ENCODE data around the gene PLA2G12A.

Gene PLA2G12A

GRCh38 chr4:109729718-109730618 is at the start of gene PLA2G12A:
PLA2G12A (minus strand) TSS chr4:109730070; CDS start chr4:109729809, 261 bp downstream.
- peak; percentile 56 for DNase-seq (ENCODE audit: low read depth)

GRCh38 chr4:109764789-109765402 is 35.0 kb upstream of the PLA2G12A start:
- DNase-seq (ENCODE audit: low read depth): no peak

- no peak for DNase-seq (ENCODE audit: low read depth)
These were observed 34.5 kb upstream of the PLA2G12A start for GRCh38 chr4:109764376-109764775.

GRCh38 chr4:109760682-109761081 is 30.8 kb upstream of the PLA2G12A start:
- DNase-seq (ENCODE audit: low read depth): no peak

- no peak for DNase-seq (ENCODE audit: low read depth)
These were observed 25.8 kb upstream of the PLA2G12A start for GRCh38 chr4:109755656-109756055.

GRCh38 chr4:109754093-109754857 is 24.4 kb upstream of the PLA2G12A start:
- no peak for DNase-seq (ENCODE audit: low read depth)

GRCh38 chr4:109752525-109752924 is 22.7 kb upstream of the PLA2G12A start:
- DNase-seq (ENCODE audit: low read depth): no peak

GRCh38 chr4:109751852-109752251 is 22.0 kb upstream of the PLA2G12A start:
- DNase-seq (ENCODE audit: low read depth): no peak

- DNase-seq (ENCODE audit: low read depth): no peak
These were observed 20.9 kb upstream of the PLA2G12A start for GRCh38 chr4:109750652-109751244.

GRCh38 chr4:109749388-109750082 is 19.7 kb upstream of the PLA2G12A start:
- no peak for DNase-seq (ENCODE audit: low read depth)

- DNase-seq (ENCODE audit: low read depth): no peak
These were observed 18.2 kb upstream of the PLA2G12A start for GRCh38 chr4:109748114-109748513.

GRCh38 chr4:109746728-109747127 is 16.9 kb upstream of the PLA2G12A start:
- DNase-seq (ENCODE audit: low read depth): no peak

- DNase-seq (ENCODE audit: low read depth): no peak
These were observed 16.0 kb upstream of the PLA2G12A start for GRCh38 chr4:109745830-109746229.

GRCh38 chr4:109739547-109739946 is 9.7 kb upstream of the PLA2G12A start:
- no peak for DNase-seq (ENCODE audit: low read depth)

GRCh38 chr4:109738104-109738872 is 8.4 kb upstream of the PLA2G12A start:
- DNase-seq (ENCODE audit: low read depth): no peak

GRCh38 chr4:109735566-109736365 is 5.9 kb upstream of the PLA2G12A start:
- DNase-seq (ENCODE audit: low read depth): no peak

GRCh38 chr4:109733728-109734127 is 3.9 kb upstream of the PLA2G12A start:
- no peak for DNase-seq (ENCODE audit: low read depth)

GRCh38 chr4:109730619-109731545 is 1.0 kb upstream of the PLA2G12A start:
- no peak for DNase-seq (ENCODE audit: low read depth)
